SH-SY5Y (cell line): ENCODE measurements around the gene NFATC2.

Experiments used
- GATA2 ChIP-seq: IDR thresholded peaks from 2 replicates; pipeline ENCODE4 v1.6.1; 2011; ENCODE audit warnings: mild to moderate bottlenecking, low read depth, low read length
- GATA3 ChIP-seq: IDR thresholded peaks from 2 replicates; pipeline ENCODE4 v1.6.1; 2011; ENCODE audit warnings: low read depth, mild to moderate bottlenecking, low read length, moderate library complexity

GRCh38 chr20:51345601-51346101, 196.9 kb downstream of the NFATC2 start:
- TF ChIP-seq GATA2 (no peak), GATA3 (no peak)
